ENCODE measurements around the gene PALB2.
A peak's percentile ranks its signal among the peaks of the same experiment; 100 is the strongest.
"Not testable (repeated sequence)": the region's sequence is repeated elsewhere in the genome, so short reads cannot be mapped to it uniquely, and the experiment has no call there.

Gene PALB2

DNA sequence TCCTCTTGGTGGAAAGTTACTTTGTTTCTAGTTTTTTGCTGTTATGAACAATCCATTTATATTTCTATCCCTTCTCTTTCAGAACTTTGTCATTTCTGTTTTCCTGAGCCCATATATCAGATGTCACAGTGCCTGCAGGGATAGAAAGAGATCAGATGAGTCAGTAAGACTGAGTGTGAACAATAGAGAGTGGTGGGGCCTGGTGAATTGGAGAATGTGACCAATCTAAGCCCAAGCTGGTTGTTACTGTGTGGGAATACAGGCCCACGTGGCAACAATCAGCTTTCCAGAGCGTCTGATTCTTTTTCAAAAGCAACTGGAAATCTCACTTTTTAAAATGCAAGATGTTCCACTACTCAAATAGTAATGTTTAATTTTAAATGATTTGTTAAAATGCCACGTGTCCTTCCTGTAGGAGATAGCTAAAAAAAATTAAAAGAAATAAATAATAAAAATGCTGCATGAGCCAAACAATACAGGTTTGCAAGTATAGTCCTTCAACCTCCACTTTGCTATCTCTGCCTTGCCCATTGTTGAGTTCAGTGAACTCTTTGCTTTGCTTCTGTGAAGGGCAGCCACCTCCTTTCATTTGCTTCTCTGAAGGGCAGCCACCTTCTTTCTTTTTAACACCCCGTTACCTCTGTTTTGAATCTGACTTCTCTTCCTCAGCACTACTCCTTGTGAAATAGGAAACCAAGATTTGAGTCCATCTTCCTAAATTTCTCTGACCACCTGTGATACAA lies 9.7 kb upstream of the PALB2 start:
- DNase-seq (ENCODE audit: low read depth in 2 of 2): no peak

- no peak for DNase-seq (ENCODE audit: low read depth in 2 of 2)
These were observed 1.2 kb upstream of the PALB2 start for GRCh38 chr16:23642246-23642774.

GRCh38 chr16:23640615-23640930 lies 537 bp downstream of the PALB2 start:
- no peak for DNase-seq (ENCODE audit: low read depth in 2 of 2)

DNA sequence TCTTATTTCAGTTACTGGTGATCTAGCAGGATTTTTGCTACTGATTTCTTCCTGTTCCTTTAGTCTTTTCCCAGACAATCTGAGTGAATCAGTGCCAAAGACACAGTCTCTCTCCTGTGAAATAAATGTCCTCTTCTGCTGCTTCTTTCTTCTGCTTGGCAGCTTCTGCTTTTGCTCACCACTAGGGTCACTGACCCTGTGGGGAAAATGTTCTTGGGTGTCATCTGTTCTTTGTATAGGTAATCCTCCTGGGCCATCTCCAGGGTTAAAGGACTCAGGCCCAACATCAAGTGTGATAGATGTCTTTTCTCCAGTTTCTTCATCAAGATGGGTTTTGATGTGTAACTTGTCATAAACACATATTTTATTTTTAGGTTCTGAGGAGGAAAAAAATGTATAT lies 5.2 kb downstream of the PALB2 start:
- no peak for DNase-seq (ENCODE audit: low read depth in 2 of 2)

DNA sequence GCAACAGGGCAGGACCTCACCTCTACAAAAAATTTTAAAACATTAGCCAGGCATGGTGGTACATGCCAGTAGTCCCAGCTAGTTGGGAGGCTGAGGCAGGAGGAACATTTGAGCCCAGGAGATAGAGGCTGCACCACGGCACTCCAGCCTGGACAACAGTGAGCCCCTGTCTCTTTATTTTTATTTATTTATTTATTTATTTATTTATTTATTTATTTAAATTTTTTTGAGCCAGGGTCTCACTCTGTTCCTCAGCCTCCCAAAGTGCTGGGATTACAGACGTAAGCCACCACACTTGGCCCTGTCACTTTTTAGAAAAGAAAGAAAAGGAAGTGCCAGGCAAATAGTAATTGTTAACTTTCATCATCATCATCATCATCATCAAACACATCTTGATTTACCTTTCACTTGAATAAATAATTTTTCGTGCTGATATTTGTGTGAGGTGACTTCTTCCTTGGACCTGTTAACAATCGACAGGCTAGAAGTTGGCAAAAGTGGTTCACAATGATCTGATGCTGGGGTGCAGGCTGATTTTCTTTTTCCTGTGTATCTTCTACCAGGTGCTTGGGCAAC lies 6.6 kb downstream of the PALB2 start:
- no peak for DNase-seq (ENCODE audit: low read depth in 2 of 2)

GRCh38 chr16:23631874-23632273 lies 9.2 kb downstream of the PALB2 start:
- DNase-seq (ENCODE audit: low read depth in 2 of 2): not testable (repeated sequence)

GRCh38 chr16:23629516-23629915 lies 11.6 kb downstream of the PALB2 start:
- DNase-seq (ENCODE audit: low read depth in 2 of 2): no peak

GRCh38 chr16:23624092-23624491 lies 17.0 kb downstream of the PALB2 start:
- no peak for DNase-seq (ENCODE audit: low read depth in 2 of 2)

DNA sequence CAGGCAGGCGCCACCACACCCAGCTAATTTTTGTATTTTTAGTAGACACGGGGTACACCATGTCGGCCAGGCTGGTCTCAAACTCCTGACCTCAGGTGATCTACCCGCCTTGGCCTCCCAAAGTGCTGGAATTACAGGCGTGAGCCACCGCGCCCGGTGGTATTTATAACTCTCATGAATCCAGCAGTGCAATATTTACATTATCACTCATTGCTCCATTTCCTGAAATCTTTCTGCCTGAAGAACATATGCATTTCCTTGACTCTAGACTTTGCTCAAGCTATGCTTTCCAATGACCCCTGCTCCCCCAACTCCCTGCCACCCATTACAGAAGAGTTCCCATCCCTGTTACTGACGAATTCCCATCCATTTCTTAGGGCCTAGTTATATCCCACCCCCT lies 25.3 kb downstream of the PALB2 start:
- DNase-seq (ENCODE audit: low read depth in 2 of 2): no peak

GRCh38 chr16:23611936-23612335 lies 29.2 kb downstream of the PALB2 start:
- no peak for DNase-seq (ENCODE audit: low read depth in 2 of 2)

GRCh38 chr16:23610905-23611304 lies 30.2 kb downstream of the PALB2 start:
- not testable (repeated sequence) for DNase-seq (ENCODE audit: low read depth in 2 of 2)

- DNase-seq (ENCODE audit: low read depth in 2 of 2): no peak
These were observed 31.2 kb downstream of the PALB2 start for GRCh38 chr16:23609929-23610328.

- no peak for DNase-seq (ENCODE audit: low read depth in 2 of 2)
These were observed 32.9 kb downstream of the PALB2 start for GRCh38 chr16:23608194-23608593.

GRCh38 chr16:23607726-23608125 lies 33.4 kb downstream of the PALB2 start:
- no peak for DNase-seq (ENCODE audit: low read depth in 2 of 2)

DNA sequence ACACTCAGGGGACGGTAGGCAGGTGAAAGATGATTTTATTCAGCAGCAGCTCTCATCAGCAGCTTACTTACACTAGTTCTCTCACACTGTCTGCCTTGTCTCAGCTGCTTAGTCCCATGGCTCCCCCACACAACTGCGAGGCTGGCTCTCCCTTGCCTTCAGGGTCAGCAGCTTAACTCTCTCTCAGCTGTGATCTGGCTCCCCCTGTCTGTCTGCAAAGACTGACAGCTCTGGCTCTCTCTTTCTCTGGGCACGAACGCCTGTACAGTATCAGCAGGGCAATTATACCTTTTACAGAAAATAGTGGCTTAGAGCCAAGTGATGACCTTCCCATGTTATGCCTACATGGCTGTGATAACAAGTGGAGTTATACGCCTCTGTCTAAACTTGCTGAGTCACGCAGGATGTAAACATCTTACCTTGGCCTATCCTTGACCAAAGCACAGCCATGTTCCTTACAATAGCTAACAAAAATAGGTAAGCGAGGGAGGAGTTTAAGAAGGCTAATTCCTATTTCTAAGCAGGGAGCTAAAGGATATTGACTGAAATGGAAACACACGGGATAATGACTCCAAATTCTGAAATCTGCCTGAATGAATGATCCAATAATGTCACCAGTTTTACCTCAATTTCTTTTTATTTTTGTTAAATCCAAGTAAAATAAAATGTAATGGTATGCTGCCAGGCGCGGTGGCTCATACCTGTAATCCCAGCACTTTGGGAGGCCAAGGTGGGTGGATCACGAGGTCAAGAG lies 43.9 kb downstream of the PALB2 start:
- no peak for DNase-seq (ENCODE audit: low read depth in 2 of 2)

- peak; percentile 59 to 61 for DNase-seq (ENCODE audit: low read depth in 2 of 2)
These were observed 45.0 kb downstream of the PALB2 start, which contains the start of gene NDUFAB1 for GRCh38 chr16:23595951-23596720. TSS of gene NDUFAB1 (minus strand) at chr16:23596316. CDS start at chr16:23596290, 26 bp downstream.

- no peak for DNase-seq (ENCODE audit: low read depth in 2 of 2)
These were observed 45.7 kb downstream of the PALB2 start for GRCh38 chr16:23595246-23595950.

DNA sequence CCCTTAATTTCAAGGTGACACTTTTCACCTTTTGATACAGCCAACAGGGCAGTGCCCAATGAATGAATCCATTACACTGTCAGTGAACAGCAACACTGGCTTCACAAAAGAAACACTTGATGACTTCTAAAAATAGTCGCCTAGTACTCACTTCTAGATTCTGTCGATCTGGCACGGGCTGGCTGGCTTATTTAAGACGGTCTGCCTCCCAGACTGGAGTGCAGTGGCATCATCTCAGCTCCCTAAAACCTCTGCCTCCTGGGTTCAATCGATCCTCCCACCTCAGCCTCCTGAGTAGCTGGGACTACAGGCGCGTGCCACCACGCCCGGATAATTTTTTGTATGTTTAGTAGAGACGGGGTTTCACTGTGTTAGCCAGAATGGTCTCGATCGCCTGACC lies 46.9 kb downstream of the PALB2 start:
- no peak for DNase-seq (ENCODE audit: low read depth in 2 of 2)

- no peak for DNase-seq (ENCODE audit: low read depth in 2 of 2)
These were observed 50.9 kb downstream of the PALB2 start for GRCh38 chr16:23590181-23590580.

DNA sequence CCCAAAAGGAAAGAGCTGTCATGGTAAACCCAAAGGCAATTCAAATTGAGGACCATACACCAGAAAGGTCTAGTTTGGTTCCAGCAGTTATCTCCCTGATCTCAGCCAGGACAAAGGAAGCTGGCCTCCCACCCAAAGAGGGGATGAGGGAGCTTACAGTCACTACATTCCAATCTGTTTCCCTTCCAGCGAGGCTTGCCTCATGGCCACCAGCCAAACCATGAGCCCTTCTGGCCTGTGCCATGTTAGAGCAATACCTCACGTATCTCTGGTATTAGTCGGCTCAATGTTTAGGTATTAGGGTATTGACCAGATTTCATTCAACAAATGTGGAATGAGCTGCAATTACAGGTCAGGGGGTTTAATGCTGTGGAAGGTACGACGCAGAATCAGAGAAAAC lies 53.4 kb downstream of the PALB2 start:
- DNase-seq (ENCODE audit: low read depth in 2 of 2): peak; percentile 32 to 38
